Esophagus muscularis mucosa (tissue), 4 donors: ENCODE measurements around the gene LEUTX. TPM values are rescaled to one million over a fixed set of nuclear protein-coding genes. Genes with fewer than 3 reads are reported as not detected.

Experiments used
- DNase-seq: peaks from one replicate; pipeline ENCODE4 v3.0.0-alpha.2; 2017; ENCODE audit errors: extremely low spot score
- H3K27ac ChIP-seq, 4 donors: fragments of 200-600 bp; sonication (generic); replicated peaks in 1 of 4; 1 replicate in 3 of 4; 2 replicates in 1 of 4; pipeline ENCODE4 v1.5.1; 2016 to 2019; ENCODE audit warnings: mild to moderate bottlenecking in 1 of 4
- H3K27me3 ChIP-seq, 4 donors: fragments of 200-600 bp; sonication (generic); one replicate each; pipeline versions ENCODE4 v1.5.1 to v1.6.0; 2016 to 2019
- H3K36me3 ChIP-seq, 4 donors: fragments of 200-600 bp; sonication (generic); one replicate each; pipeline ENCODE4 v1.5.1; 2016 to 2019
- H3K4me1 ChIP-seq, 4 donors: fragments of 200-600 bp; sonication (generic); one replicate each; pipeline ENCODE4 v1.5.1; 2016 to 2019
- H3K4me3 ChIP-seq, 4 donors: fragments of 200-600 bp; sonication (generic); 1 replicate in 2 of 4; 2 replicates in 2 of 4; pipeline ENCODE4 v1.5.1; 2016 to 2019; ENCODE audit warnings: mild to moderate bottlenecking in 4 of 4, moderate library complexity in 1 of 4
- H3K9me3 ChIP-seq, 4 donors: fragments of 200-600 bp; sonication (generic); 1 replicate in 3 of 4; 2 replicates in 1 of 4; pipeline ENCODE4 v1.5.1; 2016 to 2019
- CTCF ChIP-seq, 3 experiments: fragments of 200-600 bp in 2 of 3; fragments of 450-650 bp in 1 of 3; sonication (generic) in 2 of 3; IDR thresholded peaks; one replicate each; pipeline ENCODE4 v1.5.1; 2017 to 2019; ENCODE audit warnings: antibody characterized with exemption in 3 of 3, mild to moderate bottlenecking in 2 of 3, moderate library complexity in 1 of 3
- POLR2AphosphoS5 ChIP-seq, 2 donors: sonication (generic); formaldehyde crosslinking; IDR thresholded peaks; one replicate each; pipeline ENCODE4 v1.6.1; 2017; ENCODE audit warnings: antibody characterized with exemption in 2 of 2
- WGBS: methylation state at CpG from one replicate; pipeline ENCODE4 v1.1.5; 2018; 5-methylcytosine and 5-hydroxymethylcytosine counted together
- intact Hi-C: fragments of 100-400 bp; cut with DNase I; formaldehyde crosslinking; loops from one replicate; pipeline ENCODE4 v1.15.1; 2023
- small RNA-seq, 3 donors: library from RNA; depleted of rRNA; stranded (forward); fragments of <200 nt; gene quantifications; one replicate each; pipeline ENCODE3, GENCODE V24; 2016
- total RNA-seq, 4 donors: library from RNA; depleted of rRNA; stranded (reverse); fragments of >200 nt; gene quantifications; one replicate each; pipeline versions ENCODE4 v1.1.0 to v1.2.1, GENCODE V29; 2016

The LEUTX gene
- total RNA-seq, 4 donors from 2014 or later = not detected

DNA sequence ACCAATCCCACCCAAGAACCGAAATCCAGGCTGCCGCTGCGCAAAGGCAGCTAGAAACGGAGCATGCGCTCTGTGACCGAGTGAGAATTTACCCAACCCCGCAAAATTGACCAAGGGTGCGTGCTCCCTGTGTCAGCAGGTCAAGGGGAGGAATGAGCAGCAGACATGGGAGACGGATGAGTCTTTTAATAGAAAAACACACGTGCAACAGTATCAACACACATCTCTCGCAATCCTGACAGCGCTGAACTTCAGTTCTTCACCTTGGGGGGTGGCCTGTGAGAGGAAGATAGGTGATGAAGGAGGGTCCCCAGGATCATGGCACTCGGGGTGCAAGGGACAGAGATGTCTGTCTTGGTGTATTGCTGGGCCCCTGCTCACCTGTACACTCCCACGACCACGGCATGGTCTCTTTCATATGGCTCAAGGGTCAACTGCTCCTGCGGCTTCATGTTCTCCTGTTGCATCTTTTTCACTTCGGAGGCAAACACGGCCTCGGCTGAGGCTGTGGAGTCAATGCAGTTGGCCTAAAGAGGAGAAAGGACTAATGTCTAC, 55.7 kb downstream of the LEUTX start:
- H3K36me3 ChIP-seq = peaks cover 47 to 78% (median 68%) of the 10 kb centered on the region in 4 donors

More for the DNA sequence above, 55.7 kb downstream of the LEUTX start:
- H3K4me3 ChIP-seq = peak overlapping the region; percentile 76 to 93 (median 90)
- 43% methylated on average over 19 of the region's 19 CpGs for WGBS
- H3K27ac ChIP-seq = peak overlapping the region; percentile 74 to 91 (median 84)
- peaks cover 22 to 32% (median 25%) of the 10 kb centered on the region in 4 donors for H3K4me1 ChIP-seq
- no peaks in the 10 kb centered on the region for H3K9me3 ChIP-seq
- H3K27me3 ChIP-seq = no peaks in the 10 kb centered on the region
- intact Hi-C loops = no loop called here
- peak in 1 of 2 donors; percentile 96 for TF ChIP-seq POLR2AphosphoS5 (IDR thresholded peaks at IDR 0.05)
- TF ChIP-seq CTCF (IDR thresholded peaks at IDR 0.05) = no peak
- no peak for DNase-seq

Small RNA genes within 50 kb of the gene (small RNA-seq; reads per million reads assigned to genes)
- 0 reads per million in 3 donors for gene MIR6719

Other genes with a start within 250 kb of the LEUTX start
- gene EID2B, start 246.0 kb upstream of the LEUTX start, total RNA-seq = 1 to 10 TPM; 3.0 to 6.4 (median 6.1) TPM
- gene EID2, start 238.7 kb upstream of the LEUTX start, total RNA-seq = 10 to 100 TPM; 13.9 to 26.4 (median 18.9) TPM
- gene LGALS13, start 176.3 kb upstream of the LEUTX start, total RNA-seq = not detected
- gene LGALS16, start 122.9 kb upstream of the LEUTX start, total RNA-seq = not detected
- gene LGALS14, start 74.4 kb upstream of the LEUTX start, total RNA-seq = not detected
- gene CLC, start 40.8 kb upstream of the LEUTX start, total RNA-seq = not detected
- gene DYRK1B, start 55.3 kb downstream of the LEUTX start, total RNA-seq = 10 to 100 TPM in 3 of 4 donors, 1 to 10 TPM in 1; 9.3 to 19.4 (median 15.4) TPM
- gene FBL, start 67.5 kb downstream of the LEUTX start, total RNA-seq = 100 to 1,000 TPM in 2 of 4 donors, 10 to 100 TPM in 2; 90.6 to 142 (median 96.7) TPM
- gene FCGBP, start 155.8 kb downstream of the LEUTX start, total RNA-seq = 1 to 10 TPM; 2.1 to 8.1 (median 4.4) TPM
- gene PSMC4, start 192.3 kb downstream of the LEUTX start, total RNA-seq = 10 to 100 TPM; 68.9 to 91.4 (median 89.2) TPM
- gene ZNF546, start 218.2 kb downstream of the LEUTX start, total RNA-seq = 1 to 10 TPM; 3.6 to 8.5 (median 5.5) TPM